ENCODE measurements around the gene FRRS1L.

The FRRS1L gene

DNA sequence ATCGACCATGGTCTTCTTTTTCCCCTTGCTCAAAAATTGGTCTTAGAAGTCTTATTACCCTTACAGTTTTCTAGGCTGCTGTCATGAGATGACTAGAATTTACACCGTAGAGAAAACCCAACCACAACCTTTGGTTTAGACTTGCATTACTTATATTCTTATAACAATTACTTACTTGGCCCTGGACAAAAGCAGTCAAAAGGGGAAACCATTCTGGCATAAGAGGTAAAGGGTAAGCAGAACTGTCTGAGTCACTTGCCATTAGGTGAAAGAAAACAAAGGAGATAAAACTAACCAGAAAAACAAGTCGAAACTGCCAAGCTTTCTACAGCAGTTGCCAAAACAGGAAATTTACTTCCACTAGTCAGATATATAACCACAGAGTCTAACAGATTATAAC, 65.2 kb downstream of the FRRS1L start:
- DNase-seq (ENCODE audit: low read depth in 2 of 2), result no peak

GRCh38 chr9:109101202-109101595, 65.8 kb downstream of the FRRS1L start:
- no peak for DNase-seq (ENCODE audit: low read depth in 2 of 2)

GRCh38 chr9:109100543-109101201, 66.4 kb downstream of the FRRS1L start:
- no peak for DNase-seq (ENCODE audit: low read depth in 2 of 2)

DNA sequence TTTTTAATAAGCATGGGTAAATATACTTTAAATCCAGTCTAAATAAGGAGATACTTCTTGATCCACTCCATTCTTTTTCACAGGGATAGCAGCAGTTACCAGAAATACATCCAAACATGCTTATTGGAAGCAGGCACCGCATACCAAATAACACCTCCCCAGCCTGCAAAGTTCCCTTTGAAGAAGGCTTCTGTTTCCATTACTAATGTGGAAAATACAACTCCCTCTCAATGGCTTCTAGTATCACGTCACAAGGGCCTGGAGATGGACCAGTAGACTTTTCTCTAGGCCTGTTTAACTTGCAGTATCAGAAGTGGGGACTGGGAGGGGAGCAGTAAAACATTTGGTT, 68.1 kb downstream of the FRRS1L start:
- no peak for DNase-seq (ENCODE audit: low read depth in 2 of 2)

- no peak for DNase-seq (ENCODE audit: low read depth in 2 of 2)
Observed at GRCh38 chr9:109098171-109098959, 68.7 kb downstream of the FRRS1L start.

GRCh38 chr9:109097146-109097545, 69.9 kb downstream of the FRRS1L start:
- DNase-seq (ENCODE audit: low read depth in 2 of 2), result no peak

DNA sequence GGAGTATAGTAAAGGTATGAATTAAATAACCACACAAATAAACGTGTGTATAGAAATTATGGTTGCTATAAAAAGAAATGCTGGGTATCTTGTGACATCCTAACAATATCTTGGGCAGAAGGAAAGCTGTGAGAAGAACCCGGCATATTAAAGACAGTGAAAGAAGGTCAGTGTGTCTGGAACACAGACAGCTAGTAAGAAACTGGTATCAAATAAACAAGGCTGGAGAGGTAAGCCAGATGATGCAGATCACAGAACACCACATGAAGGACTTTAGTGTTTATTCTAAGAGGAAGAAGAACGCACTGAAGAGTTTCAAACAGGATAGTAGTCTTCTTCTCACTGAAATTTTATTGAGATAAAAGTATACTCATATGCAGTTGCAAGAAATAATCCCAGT, 71.7 kb downstream of the FRRS1L start:
- no peak for DNase-seq (ENCODE audit: low read depth in 2 of 2)

DNA sequence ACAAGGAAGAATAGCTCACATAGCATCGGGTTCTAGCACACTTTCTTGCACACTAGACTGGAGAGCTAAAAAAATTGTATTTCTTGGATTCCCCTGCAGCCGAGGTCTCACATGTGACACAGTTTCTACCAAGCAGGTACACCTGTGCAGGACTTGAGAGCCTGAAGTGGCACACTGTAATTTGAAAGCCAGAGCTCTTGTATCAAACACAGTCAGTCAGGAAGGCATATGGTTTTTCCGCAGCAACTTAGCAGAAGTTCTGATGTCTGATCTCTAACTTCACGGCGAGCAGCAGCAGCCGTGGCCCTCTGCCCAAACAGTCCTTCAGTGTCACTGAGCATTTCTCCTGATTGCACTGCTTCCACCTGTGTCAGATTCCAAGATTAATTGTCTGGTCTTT, 72.8 kb downstream of the FRRS1L start:
- no peak for DNase-seq (ENCODE audit: low read depth in 2 of 2)

GRCh38 chr9:109092587-109092986, 74.5 kb downstream of the FRRS1L start:
- DNase-seq (ENCODE audit: low read depth in 2 of 2), result no peak

DNA sequence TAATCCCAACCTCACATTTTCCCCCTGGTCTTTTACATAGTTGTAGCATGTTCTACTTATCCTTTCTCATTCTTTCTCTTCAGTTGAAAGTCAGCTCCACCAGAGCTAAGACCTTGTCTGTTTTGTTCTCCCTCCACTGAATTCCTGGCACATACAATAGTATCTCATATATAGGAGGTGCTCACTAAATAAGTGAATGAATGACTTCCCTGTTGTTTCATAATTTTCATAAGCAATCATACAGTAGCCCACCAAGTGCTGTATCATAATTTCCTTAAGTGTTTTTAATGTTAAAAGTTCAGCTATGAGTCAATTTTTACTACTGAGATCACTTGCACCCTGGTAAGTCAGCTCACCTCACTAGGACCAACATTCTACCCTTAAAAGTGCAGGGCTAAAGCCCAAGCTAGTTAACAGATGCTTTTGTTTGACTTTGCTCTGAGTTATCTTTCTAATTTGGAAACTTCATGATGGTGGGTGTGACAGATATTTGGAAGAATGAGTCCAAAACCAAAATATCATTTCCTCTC, 74.9 kb downstream of the FRRS1L start:
- DNase-seq (ENCODE audit: low read depth in 2 of 2), result no peak

GRCh38 chr9:109088221-109088620, 78.8 kb downstream of the FRRS1L start:
- no peak for DNase-seq (ENCODE audit: low read depth in 2 of 2)

GRCh38 chr9:109087795-109088194, 79.3 kb downstream of the FRRS1L start:
- DNase-seq (ENCODE audit: low read depth in 2 of 2), result no peak

DNA sequence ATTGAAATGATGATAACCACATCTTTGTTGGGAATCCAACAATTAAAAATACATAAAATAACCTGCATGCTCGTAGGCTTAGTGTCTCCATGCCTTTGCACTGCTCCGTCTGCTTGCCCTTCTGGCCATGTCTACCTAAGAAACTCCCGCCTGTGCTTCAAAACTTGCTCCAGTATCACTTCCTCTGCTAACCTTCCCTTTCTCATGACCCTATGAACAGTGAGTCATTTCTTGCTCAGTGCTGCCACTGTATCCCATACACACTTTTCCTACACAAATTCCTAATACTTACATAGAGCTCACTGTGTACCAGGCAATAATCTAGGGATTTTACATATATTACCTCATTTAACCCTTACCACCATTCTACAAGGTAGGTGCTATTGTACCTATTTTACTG, 80.8 kb downstream of the FRRS1L start:
- DNase-seq (ENCODE audit: low read depth in 2 of 2), result no peak

- DNase-seq (ENCODE audit: low read depth in 2 of 2), result no peak
Observed at GRCh38 chr9:109085510-109085909, 81.5 kb downstream of the FRRS1L start.

DNA sequence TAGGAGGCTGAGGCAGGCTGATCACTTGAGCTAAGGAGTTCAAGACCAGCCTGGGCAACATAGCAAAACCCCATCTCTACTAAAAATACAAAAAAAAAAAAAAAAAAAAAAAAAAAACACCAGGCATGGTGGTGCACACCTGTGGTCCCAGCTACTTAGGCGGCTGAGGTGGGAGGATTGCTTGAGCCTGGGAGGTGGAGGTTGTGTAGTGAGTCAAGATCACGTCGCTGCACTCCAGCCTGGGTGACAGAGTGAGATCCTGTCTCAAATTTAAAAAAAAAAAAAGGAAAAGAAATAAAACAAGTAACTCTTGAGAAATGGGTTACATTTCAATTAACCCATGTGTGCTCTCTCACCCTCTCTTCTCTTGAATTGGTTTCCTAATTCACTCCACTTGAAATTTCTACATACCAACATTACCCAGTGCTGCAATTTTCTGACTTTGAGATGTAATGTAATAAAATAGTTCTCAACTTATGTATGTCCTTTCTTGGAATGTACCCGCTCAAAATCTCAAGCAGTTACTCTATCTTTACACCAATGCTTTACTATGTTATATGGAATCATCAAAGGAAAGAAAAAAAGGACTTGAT, 83.1 kb downstream of the FRRS1L start:
- DNase-seq (ENCODE audit: low read depth in 2 of 2), result no peak

DNA sequence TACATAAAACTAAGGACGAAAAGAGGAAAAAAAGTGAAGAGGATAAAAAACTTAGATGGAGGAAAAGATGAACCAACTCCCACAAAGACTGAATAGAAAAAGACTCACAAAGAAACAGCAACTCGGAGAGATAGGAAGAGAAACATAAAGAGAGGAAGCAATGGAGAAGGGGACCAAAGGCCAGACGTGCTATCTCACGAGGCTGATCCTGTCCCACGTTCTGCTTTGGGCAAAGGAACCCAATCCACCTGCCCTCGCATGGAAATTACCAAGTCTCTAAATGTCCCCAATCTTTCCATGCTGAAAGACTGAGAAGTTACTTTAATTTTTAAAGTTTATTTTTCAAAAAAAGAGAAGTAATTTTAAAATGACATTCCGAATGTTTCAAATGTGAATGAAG, 83.9 kb downstream of the FRRS1L start:
- no peak for DNase-seq (ENCODE audit: low read depth in 2 of 2)

DNA sequence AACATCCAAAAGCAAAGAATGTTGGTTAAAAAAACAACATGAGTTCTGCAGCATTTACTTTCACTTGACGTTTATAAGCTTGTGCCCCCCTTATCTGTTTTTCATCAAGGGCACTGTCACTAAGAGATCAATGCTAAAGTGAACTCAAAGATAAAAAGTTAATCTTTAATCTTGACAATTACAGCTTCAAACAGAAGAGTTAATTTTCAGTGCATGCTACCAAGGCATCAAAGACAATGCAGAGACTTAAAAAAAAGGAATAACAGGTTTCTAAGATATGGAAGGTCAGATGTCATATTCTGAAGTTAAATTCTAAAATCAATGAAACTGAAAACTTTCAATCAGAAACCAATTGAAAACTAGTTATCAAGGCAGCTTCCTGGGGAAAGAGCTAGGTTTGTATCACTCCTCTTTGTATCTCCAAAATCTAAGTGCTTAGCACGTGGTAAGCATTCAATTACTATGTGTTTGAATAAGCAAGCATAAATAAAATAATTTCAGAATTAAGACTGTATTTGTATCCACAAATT, 84.9 kb downstream of the FRRS1L start:
- DNase-seq (ENCODE audit: low read depth in 2 of 2), result no peak
